HepG2 (cell line): Measurements from ENCODE around the gene UBTF. TPM values are rescaled to one million over a fixed set of nuclear protein-coding genes. Genes with fewer than 3 reads are reported as not detected.

Experiments
- AKNA ChIP-seq: sonication (generic); formaldehyde crosslinking; IDR thresholded peaks from 2 replicates; pipeline ENCODE4 v1.4.0; 2020; ENCODE audit warnings: missing genetic modification reagents, borderline replicate concordance
- CREBL2 ChIP-seq: sonication (generic); formaldehyde crosslinking; IDR thresholded peaks from 2 replicates; pipeline ENCODE4 v1.8.1; 2023; ENCODE audit warnings: missing genetic modification reagents, mild to moderate bottlenecking, borderline replicate concordance
- DMAP1 ChIP-seq: IDR thresholded peaks from 2 replicates; pipeline ENCODE4 v1.6.1; 2016
- GPN1 ChIP-seq: sonication (generic); formaldehyde crosslinking; IDR thresholded peaks from 2 replicates; pipeline ENCODE4 v1.5.1; 2020; ENCODE audit warnings: missing genetic modification reagents, borderline replicate concordance
- KMT2A ChIP-seq: sonication (generic); formaldehyde crosslinking; IDR thresholded peaks from 2 replicates; pipeline ENCODE4 v1.4.0; 2020; ENCODE audit warnings: missing genetic modification reagents
- LBX2 ChIP-seq: sonication (generic); formaldehyde crosslinking; IDR thresholded peaks from 2 replicates; pipeline ENCODE4 v1.5.0; 2020; ENCODE audit warnings: missing genetic modification reagents, mild to moderate bottlenecking, borderline replicate concordance
- MEF2D ChIP-seq: sonication (generic); formaldehyde crosslinking; IDR thresholded peaks from 2 replicates; pipeline ENCODE4 v1.5.1; 2020; ENCODE audit warnings: mild to moderate bottlenecking, missing genetic modification reagents
- MXD4 ChIP-seq: IDR thresholded peaks from 2 replicates; pipeline ENCODE4 v1.6.1; 2016; ENCODE audit warnings: mild to moderate bottlenecking, missing biosample characterization, missing genetic modification reagents
- MZF1 ChIP-seq: sonication (generic); formaldehyde crosslinking; IDR thresholded peaks from 2 replicates; pipeline ENCODE4 v1.8.1; 2023; ENCODE audit warnings: mild to moderate bottlenecking, missing genetic modification reagents, borderline replicate concordance
- SKI ChIP-seq: fragments of 450-650 bp; IDR thresholded peaks from one replicate; pipeline ENCODE4 v1.6.1; 2018; ENCODE audit warnings: mild to moderate bottlenecking; ENCODE audit not compliant: partially characterized antibody
- SP4 ChIP-seq: sonication (generic); formaldehyde crosslinking; IDR thresholded peaks from 2 replicates; pipeline ENCODE4 v1.8.1; 2023; ENCODE audit warnings: mild to moderate bottlenecking, missing genetic modification reagents
- STAG1 ChIP-seq: sonication (generic); formaldehyde crosslinking; IDR thresholded peaks from 2 replicates; pipeline ENCODE4 v1.4.0; 2020; ENCODE audit warnings: missing genetic modification reagents
- TMF1 ChIP-seq: sonication (generic); formaldehyde crosslinking; IDR thresholded peaks from 2 replicates; pipeline ENCODE4 v1.8.1; 2022; ENCODE audit warnings: low read depth, missing genetic modification reagents
- ZNF350 ChIP-seq: sonication (generic); formaldehyde crosslinking; IDR thresholded peaks from 2 replicates; pipeline ENCODE4 v1.4.0; 2020; ENCODE audit warnings: mild to moderate bottlenecking, low read depth, missing genetic modification reagents, borderline replicate concordance
- ZNF407 ChIP-seq: sonication (generic); formaldehyde crosslinking; IDR thresholded peaks from one replicate; pipeline ENCODE4 v1.5.1; 2020; ENCODE audit warnings: mild to moderate bottlenecking, missing genetic modification reagents; ENCODE audit errors: not compliant biosample characterization
- ZNF550 ChIP-seq: sonication (generic); formaldehyde crosslinking; IDR thresholded peaks from 2 replicates; pipeline ENCODE4 v1.4.0; 2020; ENCODE audit warnings: mild to moderate bottlenecking, missing genetic modification reagents, borderline replicate concordance
- ZNF777 ChIP-seq: sonication (generic); formaldehyde crosslinking; IDR thresholded peaks from 2 replicates; pipeline ENCODE4 v1.4.0; 2020; ENCODE audit warnings: missing genetic modification reagents
- polyA plus RNA-seq, 8 experiments: library from polyadenylated mRNA; depleted of rRNA in 3 of 8; stranded (reverse) in 7 of 8; unstranded in 1 of 8; fragments of >200 nt; fragmentation: Illumina TruSeq in 4 of 8; extraction: Trizol in 4 of 8; gene quantifications; 2 replicates each; pipeline versions ENCODE4 v1.2.1 to v1.2.3, GENCODE V29; 2011 to 2016; ENCODE audit warnings: low read depth in 4 of 8, missing spikeins in 1 of 8, mixed read lengths in 1 of 8; ENCODE audit not compliant: insufficient read depth in 1 of 8
- total RNA-seq, 5 experiments: library from RNA; depleted of rRNA; stranded (reverse); fragments of >200 nt; fragmentation: Illumina TruSeq; extraction: Trizol; gene quantifications; 2 replicates each; pipeline ENCODE4 v1.2.3, GENCODE V29; 2016; ENCODE audit warnings: low read depth in 1 of 5

Gene UBTF
- total and polyA plus RNA-seq, 2 of the 13 experiments (the other 11 are each of a cell fraction or from before 2014, with no cell fraction given), result 15.2 to 60.9 TPM

- TF ChIP-seq AKNA (CRISPR knock-in tag) (no peak), ZNF407 (CRISPR knock-in tag) (no peak), SP4 (CRISPR knock-in tag) (no peak; the same call in 1 of the 2 replicates), STAG1 (CRISPR knock-in tag) (no peak), LBX2 (CRISPR knock-in tag) (peak; percentile 92), CREBL2 (CRISPR knock-in tag) (no peak; the same call in 1 of the 2 replicates), SKI (peak; percentile 49), ZNF550 (no peak), ZNF777 (no peak), TMF1 (no peak), MXD4 (CRISPR knock-in tag) (no peak), MZF1 (no peak), DMAP1 (no peak), GPN1 (CRISPR knock-in tag) (no peak), MEF2D (no peak), KMT2A (CRISPR knock-in tag) (no peak), ZNF350 (CRISPR knock-in tag) (no peak)
These were observed 313 bp downstream of the UBTF start (continued) for GRCh38 chr17:44219108-44219615.
